Spinal cord (tissue), 10 donors: Measurements from ENCODE around the gene RAG1. TPM values are rescaled to one million over a fixed set of nuclear protein-coding genes. Genes with fewer than 3 reads are reported as not detected.
"Not testable (repeated sequence)": the region's sequence is repeated elsewhere in the genome, so short reads cannot be mapped to it uniquely, and the experiment has no call there.

Experiments used
- DNase-seq, 6 donors: peaks; one replicate each; pipeline versions ENCODE4 v3.0.0 to v3.0.0-alpha.2; 2013 to 2015; ENCODE audit warnings: low spot score in 6 of 6, low read depth in 4 of 6
- H3K27ac ChIP-seq: one replicate; pipeline ENCODE4 v1.5.1; 2013; ENCODE audit warnings: low read depth, low read length, control low read depth
- H3K27me3 ChIP-seq: one replicate; pipeline ENCODE4 v1.6.1; 2013; ENCODE audit warnings: low read length; ENCODE audit not compliant: control insufficient read depth, insufficient read depth
- H3K36me3 ChIP-seq: one replicate; pipeline ENCODE4 v1.6.1; 2013; ENCODE audit warnings: low read length; ENCODE audit not compliant: control insufficient read depth, insufficient read depth
- H3K4me1 ChIP-seq: one replicate; pipeline ENCODE4 v1.6.1; 2013; ENCODE audit warnings: low read length; ENCODE audit not compliant: control insufficient read depth, insufficient read depth
- H3K4me3 ChIP-seq: one replicate; pipeline ENCODE4 v1.5.1; 2013; ENCODE audit warnings: low read depth, low read length, control low read depth
- H3K9me3 ChIP-seq: one replicate; pipeline ENCODE4 v1.6.1; 2013; ENCODE audit warnings: low read length; ENCODE audit not compliant: control insufficient read depth, insufficient read depth
- WGBS: methylation state at CpG from one replicate; pipeline ENCODE4 v1.1.5; 2013; ENCODE audit warnings: missing lambda C conversion rate; ENCODE audit not compliant: insufficient coverage; 5-methylcytosine and 5-hydroxymethylcytosine counted together
- long read RNA-seq, 4 donors: transcript quantifications; one replicate each; lab custom pipeline, GENCODE V29; 2026
- polyA plus RNA-seq, 2 donors: library from polyadenylated mRNA; unstranded; fragments of 120-200 nt; gene quantifications; one replicate each; pipeline ENCODE4 v1.2.1, GENCODE V29; 2013; ENCODE audit not compliant: insufficient read length in 2 of 2
- total RNA-seq, 2 donors: library from RNA; depleted of rRNA in 1 of 2; stranded (reverse); fragments of 120-200 nt in 1 of 2; fragments of >200 nt in 1 of 2; gene quantifications; one replicate each; pipeline versions ENCODE4 v1.2.3 to v1.2.4, GENCODE V29; 2013 to 2014
- donor health status: healthy.

RAG1 gene
- 1 to 10 TPM in 1 of 2 donors, under 1 TPM in 1; 0.72 to 1.3 TPM for total RNA-seq
- polyA plus RNA-seq = under 1 TPM; 0.29 to 0.63 TPM
- long read RNA-seq, donor 1 = 0 reads
- long read RNA-seq, donor 2 = 0 reads
- long read RNA-seq, donor 3 = 0 reads
- long read RNA-seq, donor 4 = 0 reads

DNA sequence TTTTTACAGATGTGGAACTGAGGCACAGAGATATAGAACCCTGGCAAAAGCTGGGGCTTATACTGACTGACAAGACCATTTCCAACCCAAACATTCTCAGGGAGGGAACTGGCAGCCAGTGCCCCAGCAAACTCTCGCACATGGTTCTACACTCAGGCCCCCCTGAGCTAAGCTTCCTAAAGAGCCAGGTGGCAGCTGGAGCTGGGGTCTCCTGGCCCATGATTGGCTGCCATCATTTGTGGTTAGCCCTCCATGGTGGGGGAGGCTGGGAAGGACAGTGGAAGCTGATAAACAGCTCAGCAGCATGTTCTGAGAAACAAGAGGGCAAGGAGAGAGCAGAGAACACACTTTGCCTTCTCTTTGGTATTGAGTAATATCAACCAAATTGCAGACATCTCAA is at the start of gene RAG1:
Gene RAG1, plus strand, starts transcription at position 314 of the 400 bp plus-strand sequence. CDS start 5,298 bp downstream, outside the sequence.
- no peak within 1 kb of the TSS for H3K4me3 ChIP-seq
- DNase-seq = no peak
- H3K36me3 ChIP-seq = no peaks in the 10 kb centered on the region
- peaks cover 3% of the 10 kb centered on the region for H3K4me1 ChIP-seq
- no peaks in the 10 kb centered on the region for H3K27me3 ChIP-seq
- 83% methylated on average over 1 of the region's 1 CpG for WGBS
- H3K9me3 ChIP-seq = no peaks in the 10 kb centered on the region
- H3K27ac ChIP-seq = no peak within 1 kb of the TSS

DNA sequence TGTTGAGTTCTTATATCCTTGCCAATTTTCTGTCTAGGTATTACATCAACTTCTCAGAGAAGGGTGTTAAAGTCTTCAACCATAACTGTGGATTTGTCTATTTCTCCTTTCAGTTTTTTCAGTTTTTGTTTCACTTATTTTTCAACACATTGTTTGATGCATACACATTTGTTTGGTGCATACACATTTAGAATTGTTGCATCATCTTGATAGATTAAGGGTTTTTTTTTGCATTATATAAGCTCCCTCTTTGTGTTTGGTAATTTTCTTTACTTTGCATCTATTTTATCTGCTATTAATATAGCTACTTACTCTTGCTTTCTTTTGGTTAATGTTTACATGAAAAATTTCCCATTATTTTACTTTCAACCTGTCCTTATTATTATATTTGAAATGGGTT is 37.0 kb upstream of the RAG1 start:
- H3K4me1 ChIP-seq = no peaks in the 10 kb centered on the region
- no peak overlapping the region for H3K4me3 ChIP-seq
- H3K9me3 ChIP-seq = no peaks in the 10 kb centered on the region
- no peaks in the 10 kb centered on the region for H3K36me3 ChIP-seq
- DNase-seq = no peak
- H3K27me3 ChIP-seq = no peaks in the 10 kb centered on the region
- no peak overlapping the region for H3K27ac ChIP-seq

DNA sequence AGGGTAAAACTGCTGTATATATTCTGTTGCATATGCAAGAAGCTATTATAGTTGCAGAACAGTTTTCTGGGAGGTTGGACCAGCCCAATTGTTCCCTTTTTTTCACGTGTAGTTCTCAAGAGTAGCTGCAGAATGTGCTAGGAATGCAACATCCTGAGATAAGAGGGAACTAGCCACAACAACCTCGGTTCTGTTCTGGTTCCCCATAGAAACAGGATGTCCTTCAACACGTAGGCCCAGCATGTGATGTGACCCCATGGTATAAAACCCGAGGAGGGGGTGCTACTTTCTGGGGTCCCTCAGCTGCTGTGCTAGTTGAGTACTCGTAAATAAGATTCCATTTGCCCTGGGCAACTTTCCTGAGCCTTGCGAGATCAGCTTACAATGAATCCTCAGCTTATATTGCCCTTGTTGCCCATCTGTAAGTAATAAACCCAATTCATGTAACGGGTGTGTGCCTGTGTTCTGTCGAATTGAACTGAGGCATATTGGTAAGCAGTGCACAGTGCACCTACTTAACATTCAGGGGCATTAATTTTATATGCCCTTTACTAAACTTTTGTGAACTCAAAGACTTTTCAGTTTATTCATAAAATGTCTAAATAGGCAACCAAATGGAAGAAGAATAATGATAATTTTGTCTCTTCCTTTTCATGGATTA is 34.7 kb upstream of the RAG1 start:
- 49% methylated on average over 3 of the region's 8 CpGs for WGBS
- no peaks in the 10 kb centered on the region for H3K9me3 ChIP-seq
- no peaks in the 10 kb centered on the region for H3K27me3 ChIP-seq
- no peak overlapping the region for H3K27ac ChIP-seq
- peak in 1 of 6 donors; percentile 4 for DNase-seq
- no peaks in the 10 kb centered on the region for H3K36me3 ChIP-seq
- H3K4me1 ChIP-seq = no peaks in the 10 kb centered on the region
- no peak overlapping the region for H3K4me3 ChIP-seq

DNA sequence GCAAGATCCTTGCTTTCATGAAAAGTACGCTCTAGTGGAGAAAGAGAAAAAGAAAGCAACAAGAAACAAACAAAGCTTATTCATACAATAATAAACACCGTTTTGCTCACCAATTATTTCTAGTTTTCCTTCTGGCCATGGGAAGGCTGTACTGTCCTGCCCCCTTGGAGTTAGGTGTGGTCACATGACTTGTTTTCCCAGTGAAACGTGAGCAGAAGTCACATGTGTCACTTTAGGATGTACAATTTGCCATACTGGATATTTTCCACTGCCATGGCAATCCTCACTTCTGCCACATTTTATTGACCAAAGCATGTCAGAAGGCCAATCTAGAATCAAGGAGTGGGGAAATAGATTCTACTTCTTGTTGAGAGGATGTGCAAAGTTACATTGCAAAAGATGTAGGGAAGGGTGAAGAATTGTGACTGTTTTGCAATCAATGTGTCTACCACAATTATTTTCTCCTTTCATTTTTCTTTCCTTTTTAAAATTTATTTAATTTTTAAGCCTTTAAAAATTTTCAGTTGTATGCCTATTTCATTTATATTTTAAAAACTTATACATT is 33.4 kb upstream of the RAG1 start:
- WGBS = no CpG with 5 or more reads among the region's 3 CpGs
- Histone ChIP-seq H3K9me3 (no peaks in the 10 kb centered on the region), H3K4me3 (no peak overlapping the region), H3K4me1 (no peaks in the 10 kb centered on the region), H3K27ac (no peak overlapping the region), H3K27me3 (no peaks in the 10 kb centered on the region), H3K36me3 (no peaks in the 10 kb centered on the region)
- no peak for DNase-seq

DNA sequence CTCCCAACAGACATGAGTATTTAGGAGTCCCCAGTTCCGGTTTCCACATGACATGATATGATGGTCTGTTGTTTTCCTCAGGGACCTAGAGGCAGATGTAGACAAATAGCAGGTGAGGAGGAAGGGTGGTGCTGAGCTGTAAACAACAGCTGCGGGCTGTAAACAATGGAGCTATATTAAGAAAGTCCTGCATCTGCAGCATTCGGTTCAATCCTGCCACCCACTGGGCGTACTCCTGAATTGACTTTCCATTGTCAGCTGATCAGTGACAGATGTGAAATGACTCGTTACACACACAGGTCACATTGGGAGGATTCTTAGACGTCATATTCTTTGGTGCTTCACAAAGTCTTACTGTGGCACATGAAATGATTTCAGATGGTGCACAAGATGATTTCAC is 26.8 kb upstream of the RAG1 start:
- peak in 2 of 6 donors; percentile 7 to 23 for DNase-seq
- Histone ChIP-seq H3K36me3 (no peaks in the 10 kb centered on the region), H3K4me3 (no peak overlapping the region), H3K9me3 (no peaks in the 10 kb centered on the region), H3K4me1 (no peaks in the 10 kb centered on the region), H3K27ac (no peak overlapping the region), H3K27me3 (no peaks in the 10 kb centered on the region)
- WGBS = 30% methylated on average over 5 of the region's 6 CpGs

DNA sequence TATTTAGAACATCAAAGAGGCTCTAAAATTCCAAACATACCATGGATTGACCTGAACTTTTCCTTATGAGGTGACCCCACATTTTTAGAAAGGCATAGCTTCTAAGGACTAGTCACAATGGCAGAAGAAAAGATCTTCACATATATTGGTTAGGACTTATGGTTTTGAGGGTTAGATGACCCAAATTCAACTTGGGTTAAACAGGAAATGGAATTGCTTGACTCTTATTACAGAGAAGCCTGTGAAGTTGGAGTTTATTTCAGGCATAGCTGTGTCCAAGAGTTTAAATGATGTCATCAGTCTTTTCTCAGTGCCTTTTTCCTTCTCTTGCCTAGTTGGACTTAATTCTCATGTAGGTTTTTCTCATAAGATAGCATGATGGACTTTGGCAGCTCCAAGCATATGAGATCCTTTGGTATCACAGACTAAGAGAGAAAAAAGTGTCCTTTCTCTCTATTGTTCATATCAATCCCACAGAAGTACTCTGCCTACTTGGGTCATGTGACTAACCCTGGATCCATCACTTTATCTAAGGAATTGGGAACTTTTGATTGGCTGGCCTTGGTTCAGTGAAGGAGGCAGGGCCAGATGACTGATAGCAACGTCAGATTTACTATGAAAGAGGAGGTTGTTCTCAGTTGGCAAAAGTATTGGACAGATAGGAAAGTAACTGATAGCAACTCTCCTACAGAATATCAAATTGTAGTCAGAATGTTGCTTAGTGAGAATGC is 17.3 kb upstream of the RAG1 start:
- DNase-seq = no peak
- WGBS = no CpG with 5 or more reads among the region's 1 CpG
- H3K4me3 ChIP-seq = no peak overlapping the region
- H3K27me3 ChIP-seq = no peaks in the 10 kb centered on the region
- no peaks in the 10 kb centered on the region for H3K36me3 ChIP-seq
- H3K9me3 ChIP-seq = no peaks in the 10 kb centered on the region
- no peak overlapping the region for H3K27ac ChIP-seq
- H3K4me1 ChIP-seq = no peaks in the 10 kb centered on the region

DNA sequence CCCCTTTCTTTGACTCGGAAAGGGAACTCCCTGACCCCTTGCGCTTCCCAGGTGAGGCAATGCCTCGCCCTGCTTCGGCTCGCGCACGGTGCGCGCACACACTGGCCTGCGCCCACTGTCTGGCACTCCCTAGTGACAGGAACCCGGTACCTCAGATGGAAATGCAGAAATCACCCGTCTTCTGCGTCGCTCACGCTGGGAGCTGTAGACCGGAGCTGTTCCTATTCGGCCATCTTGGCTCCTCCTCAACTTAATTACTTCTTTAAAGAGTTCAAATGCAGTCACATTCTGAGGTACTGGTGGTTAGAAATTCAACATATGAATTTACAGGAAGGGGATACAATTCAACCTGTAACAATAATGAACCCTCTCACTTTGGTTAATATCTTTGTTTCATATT is 10.4 kb upstream of the RAG1 start:
- not testable (repeated sequence) for H3K4me1 ChIP-seq, H3K27me3 ChIP-seq, DNase-seq, H3K27ac ChIP-seq, H3K4me3 ChIP-seq, H3K9me3 ChIP-seq, H3K36me3 ChIP-seq
- 97% methylated on average over 9 of the region's 17 CpGs for WGBS

DNA sequence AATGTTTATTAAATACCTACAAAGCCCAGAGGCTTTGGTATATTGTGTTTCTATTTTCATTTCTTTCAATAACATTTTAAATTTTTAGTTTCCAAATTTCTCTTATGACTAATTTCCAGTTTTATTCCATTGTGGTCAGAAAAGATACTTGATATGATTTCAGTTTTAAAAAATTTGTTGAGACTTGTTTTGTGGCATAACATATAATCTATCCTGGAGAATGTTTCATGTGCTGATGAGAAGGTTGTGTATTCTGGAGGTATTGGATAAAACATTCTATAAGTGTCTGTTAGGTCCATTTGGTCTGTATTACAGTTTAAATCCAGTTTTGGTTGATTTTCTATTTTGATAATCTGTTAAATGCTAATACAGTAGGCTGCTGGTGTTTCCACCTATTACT is 9.8 kb upstream of the RAG1 start:
- Histone ChIP-seq H3K9me3 (peaks cover 5% of the 10 kb centered on the region), H3K27ac (no peak overlapping the region), H3K4me1 (no peaks in the 10 kb centered on the region), H3K4me3 (no peak overlapping the region), H3K27me3 (no peaks in the 10 kb centered on the region), H3K36me3 (no peaks in the 10 kb centered on the region)
- no peak for DNase-seq

DNA sequence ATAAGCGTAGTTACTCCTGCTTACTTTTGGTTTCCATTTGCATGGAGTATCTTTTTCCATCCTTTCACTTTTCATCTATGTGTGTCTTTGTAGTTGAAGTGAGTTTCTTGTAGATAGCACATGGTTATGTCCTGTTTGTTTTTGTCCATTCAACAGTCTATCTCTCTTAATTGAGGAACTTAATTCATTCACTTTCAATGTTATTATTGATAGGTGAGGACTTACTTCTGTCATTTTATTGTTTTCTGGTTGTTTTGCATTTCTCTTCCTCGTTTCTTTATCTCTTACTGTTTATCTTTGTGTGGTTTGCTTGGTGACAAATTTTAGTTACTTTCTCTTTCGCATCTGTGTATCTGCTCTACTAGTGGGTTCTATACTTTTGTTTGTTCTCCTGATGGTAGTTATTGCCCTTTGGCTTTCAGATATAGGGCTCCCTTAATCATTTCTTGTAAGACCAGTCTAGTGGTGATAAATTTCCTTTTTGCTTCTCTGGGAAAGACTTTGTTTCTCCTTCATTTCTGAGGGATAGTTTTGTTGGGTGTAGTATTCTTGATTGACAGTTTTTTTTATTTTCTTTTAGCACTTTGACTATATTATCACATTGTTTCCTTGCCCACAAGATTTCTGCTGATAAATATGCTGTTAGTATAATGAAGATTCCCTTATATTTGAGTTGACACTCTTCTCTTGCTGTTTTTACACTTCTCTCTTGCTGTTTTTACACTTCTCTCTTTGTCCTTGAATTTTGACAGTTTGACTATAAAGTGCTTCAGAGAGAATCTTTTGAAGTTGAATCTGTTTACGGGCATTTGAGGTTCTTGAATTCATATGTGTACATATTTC is 9.0 kb upstream of the RAG1 start:
- H3K4me3 ChIP-seq = no peak overlapping the region
- peaks cover 5% of the 10 kb centered on the region for H3K9me3 ChIP-seq
- no peaks in the 10 kb centered on the region for H3K4me1 ChIP-seq
- H3K36me3 ChIP-seq = no peaks in the 10 kb centered on the region
- no peaks in the 10 kb centered on the region for H3K27me3 ChIP-seq
- WGBS = no CpG with 5 or more reads among the region's 4 CpGs
- H3K27ac ChIP-seq = no peak overlapping the region
- DNase-seq = no peak
